ES-I3 (cell line): Measurements from ENCODE around the gene DSN1.

Experiments
- H3K36me3 ChIP-seq: 2 replicates; pipeline ENCODE4 v1.6.1; 2013; ENCODE audit warnings: mild to moderate bottlenecking, low read length, control low read depth, moderate library complexity; ENCODE audit not compliant: insufficient read depth
- H3K4me1 ChIP-seq: 2 replicates; pipeline ENCODE4 v1.6.1; 2013; ENCODE audit warnings: mild to moderate bottlenecking, control low read depth, low read length; ENCODE audit not compliant: insufficient read depth
- H3K9ac ChIP-seq: 2 replicates; pipeline ENCODE4 v1.6.1; 2013; ENCODE audit warnings: low read depth, mild to moderate bottlenecking, low read length, moderate library complexity
- H3K9me3 ChIP-seq: 2 replicates; pipeline ENCODE4 v1.6.1; 2013; ENCODE audit warnings: mild to moderate bottlenecking, low read length, moderate library complexity; ENCODE audit not compliant: control insufficient read depth, insufficient read depth

Gene DSN1

GRCh38 chr20:36773597-36774390 is at the start of gene DSN1:
Gene DSN1, minus strand, starts transcription at chr20:36773763. Its CDS starts 2,305 bp downstream, at chr20:36771458.
- no peaks in the 10 kb centered on the region for H3K4me1 ChIP-seq

GRCh38 chr20:36823121-36823520 is 49.6 kb upstream of the DSN1 start:
- H3K4me1 ChIP-seq: peaks cover 18% of the 10 kb centered on the region
- no peaks in the 10 kb centered on the region for H3K9me3 ChIP-seq
- peaks cover 7% of the 10 kb centered on the region for H3K36me3 ChIP-seq
- no peak overlapping the region for H3K9ac ChIP-seq

More at GRCh38 chr20:36773597-36774390, at the start of gene DSN1:
- Histone ChIP-seq H3K36me3 (peaks cover 5% of the 10 kb centered on the region; the same call in 1 of the 2 replicates), H3K9me3 (no peaks in the 10 kb centered on the region), H3K9ac (peak within 1 kb of the TSS; percentile 97)

GRCh38 chr20:36821964-36822437 is 48.4 kb upstream of the DSN1 start:
- no peaks in the 10 kb centered on the region for H3K36me3 ChIP-seq

GRCh38 chr20:36820928-36821327 is 47.4 kb upstream of the DSN1 start:
- Histone ChIP-seq H3K4me1 (peaks cover 18% of the 10 kb centered on the region), H3K9me3 (no peaks in the 10 kb centered on the region), H3K36me3 (no peaks in the 10 kb centered on the region)

More at GRCh38 chr20:36821964-36822437, 48.4 kb upstream of the DSN1 start:
- Histone ChIP-seq H3K4me1 (peaks cover 18% of the 10 kb centered on the region), H3K9me3 (no peaks in the 10 kb centered on the region), H3K9ac (no peak overlapping the region)

GRCh38 chr20:36820073-36820472 is 46.5 kb upstream of the DSN1 start:
- no peak overlapping the region; the same call in 1 of the 2 replicates for H3K9ac ChIP-seq
- peaks cover 18% of the 10 kb centered on the region for H3K4me1 ChIP-seq
- no peaks in the 10 kb centered on the region for H3K9me3 ChIP-seq
- H3K36me3 ChIP-seq: no peaks in the 10 kb centered on the region

More at GRCh38 chr20:36820928-36821327, 47.4 kb upstream of the DSN1 start:
- H3K9ac ChIP-seq: no peak overlapping the region

- no peaks in the 10 kb centered on the region for H3K36me3 ChIP-seq
- H3K9me3 ChIP-seq: no peaks in the 10 kb centered on the region
- peaks cover 18% of the 10 kb centered on the region for H3K4me1 ChIP-seq
- no peak overlapping the region; the same call in 1 of the 2 replicates for H3K9ac ChIP-seq
Measured at GRCh38 chr20:36819659-36820058, 46.1 kb upstream of the DSN1 start.

- peaks cover 18% of the 10 kb centered on the region for H3K4me1 ChIP-seq
- H3K36me3 ChIP-seq: no peaks in the 10 kb centered on the region
- no peak overlapping the region for H3K9ac ChIP-seq
- no peaks in the 10 kb centered on the region for H3K9me3 ChIP-seq
Measured at GRCh38 chr20:36818861-36819260, 45.3 kb upstream of the DSN1 start.

GRCh38 chr20:36818185-36818584 is 44.6 kb upstream of the DSN1 start:
- H3K36me3 ChIP-seq: no peaks in the 10 kb centered on the region
- H3K9me3 ChIP-seq: no peaks in the 10 kb centered on the region
- no peak overlapping the region for H3K9ac ChIP-seq
- peaks cover 18% of the 10 kb centered on the region for H3K4me1 ChIP-seq

GRCh38 chr20:36817496-36817895 is 43.9 kb upstream of the DSN1 start:
- Histone ChIP-seq H3K9ac (no peak overlapping the region), H3K9me3 (no peaks in the 10 kb centered on the region), H3K4me1 (peaks cover 17% of the 10 kb centered on the region), H3K36me3 (no peaks in the 10 kb centered on the region)

GRCh38 chr20:36815454-36816091 is 42.0 kb upstream of the DSN1 start:
- no peaks in the 10 kb centered on the region for H3K9me3 ChIP-seq
- no peaks in the 10 kb centered on the region for H3K36me3 ChIP-seq
- no peak overlapping the region for H3K9ac ChIP-seq
- peaks cover 12% of the 10 kb centered on the region for H3K4me1 ChIP-seq

- no peaks in the 10 kb centered on the region for H3K9me3 ChIP-seq
- no peaks in the 10 kb centered on the region for H3K4me1 ChIP-seq
- no peak overlapping the region for H3K9ac ChIP-seq
- H3K36me3 ChIP-seq: no peaks in the 10 kb centered on the region
Measured at GRCh38 chr20:36812594-36813463, 39.3 kb upstream of the DSN1 start.

- Histone ChIP-seq H3K9me3 (no peaks in the 10 kb centered on the region), H3K9ac (no peak overlapping the region), H3K36me3 (peaks cover 12% of the 10 kb centered on the region), H3K4me1 (no peaks in the 10 kb centered on the region)
Measured at GRCh38 chr20:36808317-36809257, 35.0 kb upstream of the DSN1 start.

- no peaks in the 10 kb centered on the region for H3K9me3 ChIP-seq
- peaks cover 12% of the 10 kb centered on the region for H3K36me3 ChIP-seq
- H3K9ac ChIP-seq: no peak overlapping the region
- H3K4me1 ChIP-seq: no peaks in the 10 kb centered on the region
Measured at GRCh38 chr20:36806049-36806448, 32.5 kb upstream of the DSN1 start.
